Putamen (tissue), 1 donor: Measurements from ENCODE around the gene INHBE.
A peak's percentile ranks its signal among the peaks of the same experiment; 100 is the strongest.
"Not testable (repeated sequence)": the region's sequence is repeated elsewhere in the genome, so short reads cannot be mapped to it uniquely, and the experiment has no call there.

Source experiments
- DNase-seq: peaks from one replicate; pipeline ENCODE4 v3.0.0-alpha.2; 2016; ENCODE audit warnings: low spot score

INHBE gene

GRCh38 chr12:57476162-57476992 is 21.3 kb downstream of the INHBE start:
- no peak for DNase-seq

DNA sequence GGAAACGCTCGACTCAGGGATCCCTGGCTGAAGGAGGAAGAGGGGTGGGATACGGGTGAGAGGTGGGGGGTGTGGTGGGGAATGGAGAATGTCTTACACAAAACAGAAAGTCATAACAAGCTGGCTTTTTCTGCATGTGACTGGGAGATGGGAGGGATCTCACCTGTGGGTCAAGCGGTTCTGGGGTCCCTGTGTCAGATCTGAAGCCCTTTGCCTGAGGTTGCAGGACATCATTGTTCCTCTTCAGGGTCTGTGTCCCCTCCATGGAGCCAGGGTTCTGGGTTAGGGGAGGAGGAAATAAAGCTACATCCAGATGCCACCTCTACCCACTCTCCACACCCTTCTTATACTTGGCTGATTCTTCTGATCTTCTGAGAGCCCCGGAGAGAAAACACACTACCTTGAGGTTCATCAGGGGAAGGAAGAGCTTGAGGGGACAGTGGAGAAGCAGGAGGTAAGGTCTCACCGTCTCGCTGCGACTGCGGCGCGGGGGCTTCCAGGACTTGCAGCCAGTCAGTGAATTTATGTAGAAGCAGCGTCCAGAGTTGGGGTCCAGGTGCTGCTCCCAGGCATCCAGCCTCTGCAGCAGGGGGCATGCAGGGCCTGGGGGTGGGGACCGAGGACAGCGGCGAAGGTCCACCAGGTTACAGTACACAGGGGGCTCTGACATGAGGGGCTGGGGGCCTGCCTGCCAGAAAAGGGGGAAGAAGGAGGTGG is 22.0 kb downstream of the INHBE start:
- no peak for DNase-seq

DNA sequence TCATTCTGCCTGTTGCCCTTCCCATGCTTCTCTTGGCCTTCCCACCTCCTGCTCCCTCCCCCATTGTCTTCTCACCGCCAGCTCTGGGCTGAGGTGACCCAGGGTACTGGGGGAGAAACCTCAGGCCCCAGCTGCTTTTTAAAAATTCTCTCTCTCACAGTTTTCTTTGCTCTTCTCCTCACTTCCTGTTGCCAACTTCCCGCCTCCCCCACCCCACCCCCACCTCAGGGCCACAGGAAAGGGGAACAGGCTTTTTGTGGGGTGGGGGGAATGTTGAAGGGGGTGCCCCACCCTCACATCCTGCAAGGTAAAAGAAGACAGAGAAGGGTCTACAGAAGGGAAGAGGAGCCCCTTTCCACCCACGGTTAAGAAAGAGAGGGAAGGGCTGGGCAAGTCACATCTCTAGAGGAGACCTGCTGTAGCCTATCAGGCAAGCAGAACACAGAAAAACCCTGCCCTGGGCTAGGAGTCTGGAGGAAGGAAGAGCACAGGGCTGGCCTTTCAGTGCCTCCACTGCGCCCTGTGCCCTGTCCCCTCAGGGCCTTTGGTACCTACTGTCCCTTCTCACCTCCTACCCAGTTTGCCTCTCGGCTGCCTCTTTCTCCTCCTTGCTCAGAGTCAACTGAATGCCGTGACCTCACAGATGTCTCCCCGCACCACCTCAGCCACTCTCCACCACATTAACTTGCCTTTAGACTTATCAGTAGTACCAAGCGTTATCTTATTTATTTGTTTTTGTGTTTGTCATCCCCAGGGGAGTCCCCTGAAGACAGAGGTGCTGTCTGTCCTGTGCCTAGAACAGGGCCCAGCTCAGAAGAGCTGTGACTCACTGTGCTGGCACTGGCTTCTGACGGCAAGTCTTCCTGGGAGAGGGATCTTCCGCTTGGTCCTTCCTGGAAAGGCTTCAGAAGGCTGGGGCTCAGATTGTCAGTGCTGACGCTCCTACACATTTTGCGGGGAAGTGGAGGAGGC is 22.9 kb downstream of the INHBE start:
- DNase-seq = no peak

DNA sequence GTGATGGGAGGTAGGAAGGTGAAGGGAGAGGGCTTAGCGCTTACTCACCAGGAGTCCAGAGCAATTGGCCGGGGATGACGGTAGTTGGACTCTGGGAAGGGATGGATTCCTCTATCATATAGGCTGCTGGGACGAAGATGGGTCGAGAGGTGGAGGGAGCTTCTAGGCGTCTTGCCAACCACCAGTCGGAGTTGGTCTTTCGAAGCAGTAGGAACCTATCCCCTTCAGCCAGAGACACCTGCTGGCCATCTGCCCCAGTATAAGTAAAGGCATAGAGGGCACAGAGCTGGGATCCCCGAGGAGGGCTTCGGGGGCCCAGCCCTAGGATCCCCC is 23.9 kb downstream of the INHBE start:
- DNase-seq = no peak

GRCh38 chr12:57479376-57480115 is 24.4 kb downstream of the INHBE start, which contains the start of gene ARHGAP9:
ARHGAP9 (minus strand) TSS chr12:57479866; CDS start chr12:57479406, 460 bp downstream.
- no peak for DNase-seq

DNA sequence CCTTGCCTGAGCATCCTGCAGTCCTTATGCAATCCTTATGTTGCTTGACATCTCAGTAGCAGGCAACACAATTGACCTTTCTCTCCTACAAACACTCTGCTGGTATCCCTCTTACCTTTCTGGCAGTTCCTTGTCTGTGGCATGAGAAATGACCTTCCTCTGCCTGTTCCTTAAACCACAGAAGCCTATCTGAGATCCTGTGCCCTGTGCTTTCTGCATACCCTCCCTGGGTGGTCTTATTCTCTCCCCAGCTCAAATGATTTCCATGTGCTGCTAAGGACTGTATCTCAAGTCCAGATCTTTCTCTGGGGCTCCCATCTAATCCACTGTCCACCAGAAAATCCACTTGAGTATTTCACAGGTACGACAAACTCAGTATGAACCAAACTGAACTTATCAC is 26.6 kb downstream of the INHBE start:
- no peak for DNase-seq

GRCh38 chr12:57483466-57483865 is 28.4 kb downstream of the INHBE start:
- no peak for DNase-seq

- DNase-seq = no peak
Measured at GRCh38 chr12:57485695-57486094, 30.6 kb downstream of the INHBE start.

DNA sequence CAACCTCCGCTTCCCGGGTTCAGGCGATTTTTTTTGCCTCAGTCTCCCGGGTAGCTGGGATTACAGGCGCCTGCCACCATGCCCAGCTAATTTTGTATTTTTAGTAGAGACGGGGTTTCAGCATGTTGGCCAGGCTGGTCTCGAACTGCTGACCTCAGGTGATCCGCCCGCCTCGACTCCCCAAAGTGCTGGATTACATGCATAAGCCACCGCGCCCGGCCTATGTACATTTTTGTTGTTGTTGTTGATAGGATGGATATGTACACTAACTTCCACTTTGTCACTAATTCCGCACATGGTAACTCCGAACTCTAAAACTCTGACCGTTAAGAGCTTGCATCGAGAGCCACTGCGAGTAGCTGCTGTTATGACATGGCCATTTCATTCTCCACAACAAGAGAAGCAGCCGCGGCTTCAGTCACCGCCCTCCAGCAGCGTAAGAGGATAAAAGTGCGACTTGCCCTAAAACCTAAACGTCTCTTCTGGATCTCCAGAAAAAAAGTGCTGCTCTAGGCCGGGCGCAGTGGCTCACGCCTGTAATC is 32.0 kb downstream of the INHBE start:
- DNase-seq = no peak

- DNase-seq = peak; percentile 96
Measured at GRCh38 chr12:57487597-57488401, 32.7 kb downstream of the INHBE start, which contains the start of gene MARS1. MARS1 (plus strand) TSS chr12:57488068; CDS start chr12:57488091, 23 bp downstream.

DNA sequence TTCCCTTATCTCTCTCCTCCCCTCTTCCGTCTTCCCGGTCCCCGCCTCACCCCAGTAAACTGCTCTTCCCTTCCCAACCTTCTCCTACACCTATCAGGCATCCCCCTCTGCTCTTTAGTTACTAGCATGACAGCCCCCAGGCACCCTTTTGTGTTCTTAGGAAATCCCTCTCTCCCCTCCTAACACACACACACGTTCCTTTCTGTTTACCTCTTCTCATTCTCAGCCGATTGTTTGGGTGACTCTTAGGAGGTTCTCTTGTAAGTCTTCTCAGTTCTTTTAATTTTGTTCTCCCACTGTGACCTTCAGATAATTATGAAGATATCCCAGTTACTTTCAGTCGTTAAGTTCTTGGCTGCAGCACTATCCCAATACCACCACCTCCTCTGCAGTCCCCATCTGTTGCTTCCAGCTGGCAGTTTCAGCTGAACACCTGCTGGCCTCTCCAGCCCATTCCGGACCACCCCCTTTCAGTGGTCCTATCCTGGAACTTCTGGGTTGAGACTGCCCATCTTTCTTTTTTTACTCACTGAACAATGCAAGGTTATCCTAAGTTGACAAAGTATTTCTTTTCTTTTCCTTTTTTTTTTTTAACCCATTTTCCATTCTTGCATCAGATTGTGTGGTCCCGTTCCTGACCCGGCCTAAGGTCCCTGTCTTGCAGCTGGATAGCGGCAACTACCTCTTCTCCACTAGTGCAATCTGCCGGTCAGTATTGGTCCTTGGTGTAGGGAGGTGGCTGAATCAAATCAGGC is 33.5 kb downstream of the INHBE start:
- DNase-seq = no peak

DNA sequence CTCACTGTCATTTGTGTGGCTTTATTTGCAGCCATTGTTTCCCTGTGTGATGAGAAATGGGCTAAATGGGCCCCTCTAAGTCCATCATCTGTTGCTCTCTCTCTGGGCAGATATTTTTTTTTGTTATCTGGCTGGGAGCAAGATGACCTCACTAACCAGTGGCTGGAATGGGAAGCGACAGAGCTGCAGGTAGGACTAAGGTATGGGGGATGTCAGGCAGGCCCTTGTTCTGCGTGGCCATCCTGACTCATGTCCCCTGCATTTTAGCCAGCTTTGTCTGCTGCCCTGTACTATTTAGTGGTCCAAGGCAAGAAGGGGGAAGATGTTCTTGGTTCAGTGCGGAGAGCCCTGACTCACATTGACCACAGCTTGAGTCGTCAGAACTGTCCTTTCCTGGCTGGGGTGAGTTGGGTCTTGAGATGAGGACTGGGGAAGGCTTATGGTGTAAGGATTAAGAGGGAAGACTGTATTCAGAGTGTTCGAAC is 34.1 kb downstream of the INHBE start:
- no peak for DNase-seq

- no peak for DNase-seq
Measured at GRCh38 chr12:57490126-57490525, 35.0 kb downstream of the INHBE start.

DNA sequence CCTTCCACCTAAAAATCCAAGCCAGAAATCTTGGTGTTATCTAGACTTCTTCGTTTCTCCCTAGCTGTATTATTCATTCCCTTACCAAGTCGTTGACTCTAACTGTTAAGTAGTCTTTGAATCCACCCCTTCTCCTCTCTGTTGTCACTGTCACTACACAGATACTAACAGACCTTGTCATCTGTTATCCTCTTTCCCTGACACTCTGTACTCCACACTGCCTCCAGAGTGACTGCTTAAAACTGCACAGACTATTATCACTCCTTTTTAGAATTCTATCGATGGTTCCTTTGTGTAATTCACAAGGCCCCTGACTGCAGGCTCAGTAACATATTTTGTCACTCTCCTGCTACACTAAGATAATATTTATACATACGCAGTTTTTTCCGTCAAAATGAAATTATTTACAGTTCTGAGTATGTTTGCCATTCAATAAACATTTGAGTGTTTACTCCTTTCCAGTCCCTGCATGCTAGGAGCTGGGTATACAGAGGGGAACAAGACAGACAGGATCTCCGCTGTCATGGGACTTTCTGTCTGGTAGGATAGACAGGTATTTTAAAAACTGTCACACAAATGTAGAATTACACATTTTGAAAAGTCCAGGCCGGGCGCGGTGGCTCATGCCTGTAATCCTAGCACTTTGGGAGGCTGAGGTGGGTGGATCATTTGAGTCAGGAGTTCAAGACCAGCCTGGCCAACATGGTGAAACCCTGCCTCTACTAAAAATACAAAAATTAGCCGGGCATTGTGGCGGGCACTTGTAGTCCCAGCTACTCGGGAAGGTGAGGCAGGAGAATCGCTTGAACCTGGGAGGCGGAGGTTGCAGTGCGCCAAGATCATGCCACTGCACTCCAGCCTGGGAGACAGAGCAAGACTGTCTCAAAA is 36.5 kb downstream of the INHBE start:
- DNase-seq = no peak

DNA sequence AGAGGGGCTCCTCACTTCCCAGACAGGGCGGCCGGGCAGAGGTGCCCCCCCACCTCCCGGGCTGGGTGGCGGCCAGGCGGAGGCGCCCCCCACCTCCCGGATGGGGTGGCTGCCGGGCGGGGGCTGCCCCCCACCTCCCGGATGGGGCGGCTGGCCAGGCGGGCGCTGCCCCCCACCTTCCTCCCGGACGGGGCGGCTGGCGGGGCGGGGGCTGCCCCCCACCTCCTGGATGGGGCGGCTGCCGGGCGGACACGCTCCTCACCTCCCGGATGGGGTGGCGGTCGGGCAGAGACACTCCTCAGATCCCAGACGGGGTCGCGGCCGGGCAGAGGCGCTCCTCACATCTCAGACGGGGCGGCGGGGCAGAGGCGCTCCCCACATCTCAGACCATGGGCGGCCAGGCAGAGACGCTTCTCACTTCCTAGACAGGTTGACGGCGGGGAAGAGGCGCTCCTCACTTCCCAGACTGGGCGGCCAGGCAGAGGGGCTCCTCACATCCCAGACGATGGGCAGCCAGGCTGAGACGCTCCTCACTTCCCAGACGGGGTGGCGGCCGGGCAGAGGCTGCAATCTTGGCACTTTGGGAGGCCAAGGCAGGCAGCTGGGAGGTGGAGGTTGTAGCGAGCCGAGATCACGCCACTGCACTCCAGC is 40.1 kb downstream of the INHBE start:
- DNase-seq = not testable (repeated sequence)

DNA sequence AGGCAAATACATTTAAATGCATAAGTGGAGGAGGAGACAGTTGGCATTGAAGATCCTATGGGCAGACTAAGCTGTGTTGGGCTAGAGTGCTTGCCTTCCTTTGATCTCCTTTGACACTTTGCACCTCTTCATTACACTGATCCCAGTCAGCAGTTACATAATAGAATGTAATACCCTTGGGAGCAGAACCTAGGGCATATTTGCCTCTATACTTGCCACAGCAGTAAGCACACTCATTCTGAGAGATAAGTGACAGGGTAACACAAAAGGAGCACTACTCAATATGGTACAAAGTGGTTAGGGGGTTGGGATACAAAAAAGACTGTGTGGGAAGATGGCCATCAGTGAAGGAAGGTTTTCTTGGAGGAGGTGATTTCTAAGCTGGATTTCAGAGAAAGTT is 41.7 kb downstream of the INHBE start:
- DNase-seq = no peak

- no peak for DNase-seq
Measured at GRCh38 chr12:57497223-57498131, 42.4 kb downstream of the INHBE start.
